Epithelial cell of proximal tubule (primary cell): ENCODE measurements around the gene CCDC40. TPM values are rescaled to one million over a fixed set of nuclear protein-coding genes. Genes with fewer than 3 reads are reported as not detected.
"Not testable (repeated sequence)": the region's sequence is repeated elsewhere in the genome, so short reads cannot be mapped to it uniquely, and the experiment has no call there.

ENCODE experiments used
- DNase-seq: peaks from one replicate; pipeline ENCODE4 v3.0.0-alpha.2; 2011; ENCODE audit warnings: low read depth
- H3K4me3 ChIP-seq: 2 replicates; pipeline ENCODE4 v1.5.1; 2011; ENCODE audit warnings: low read depth, mild to moderate bottlenecking, low read length
- CTCF ChIP-seq: conservative IDR thresholded peaks from 2 replicates; pipeline ENCODE4 v1.5.1; 2012; ENCODE audit warnings: low read depth, mild to moderate bottlenecking, low read length
- total RNA-seq: library from RNA; depleted of rRNA; stranded (reverse); fragments of >200 nt; gene quantifications from 2 replicates; pipeline ENCODE4 v1.2.3, GENCODE V29; 2015

CCDC40 gene
- total RNA-seq, 1 donor from 2014 or later: 2.2 TPM

- no peak for DNase-seq
- no peak for TF ChIP-seq CTCF
- H3K4me3 ChIP-seq: no peak overlapping the region
Observed at GRCh38 chr17:80086081-80086480, 49.6 kb downstream of the CCDC40 start.

- H3K4me3 ChIP-seq: no peak overlapping the region
- TF ChIP-seq CTCF: no peak
- DNase-seq: no peak
Observed at GRCh38 chr17:80086616-80087015, 50.2 kb downstream of the CCDC40 start.

- no peak for TF ChIP-seq CTCF
- H3K4me3 ChIP-seq: no peak overlapping the region
- DNase-seq: no peak
Observed at GRCh38 chr17:80087346-80088265, 51.2 kb downstream of the CCDC40 start.

- H3K4me3 ChIP-seq: no peak overlapping the region
- no peak for DNase-seq
- no peak for TF ChIP-seq CTCF
Observed at GRCh38 chr17:80089762-80090161, 53.3 kb downstream of the CCDC40 start.

- DNase-seq, H3K4me3 ChIP-seq: not testable (repeated sequence)
Observed at GRCh38 chr17:80090164-80090563, 53.7 kb downstream of the CCDC40 start.

GRCh38 chr17:80091376-80091775, 54.9 kb downstream of the CCDC40 start:
- no peak for DNase-seq
- TF ChIP-seq CTCF: no peak
- no peak overlapping the region for H3K4me3 ChIP-seq

- no peak for DNase-seq
- H3K4me3 ChIP-seq: no peak overlapping the region
- no peak for TF ChIP-seq CTCF
Observed at GRCh38 chr17:80092959-80093358, 56.5 kb downstream of the CCDC40 start.
